ENCODE data around the gene CCT8L2. TPM values are rescaled to one million over a fixed set of nuclear protein-coding genes. Genes with fewer than 3 reads are reported as not detected.

CCT8L2 gene
- total RNA-seq, 2 experiments from 2014 or later, result not detected

Other genes with a start within 250 kb of the CCT8L2 start
- not detected for gene XKR3, start 232.6 kb upstream of the CCT8L2 start, total RNA-seq

Measured in activated CD4-positive, alpha-beta T cell treated with anti-CD3 and anti-CD28 coated beads for 36 hours (primary cell).